ENCODE results near the gene SRCIN1. TPM values are rescaled to one million over a fixed set of nuclear protein-coding genes. Genes with fewer than 3 reads are reported as not detected.

Gene SRCIN1
- total and polyA plus RNA-seq, 2 donors: 0.52 to 1.1 TPM

DNA sequence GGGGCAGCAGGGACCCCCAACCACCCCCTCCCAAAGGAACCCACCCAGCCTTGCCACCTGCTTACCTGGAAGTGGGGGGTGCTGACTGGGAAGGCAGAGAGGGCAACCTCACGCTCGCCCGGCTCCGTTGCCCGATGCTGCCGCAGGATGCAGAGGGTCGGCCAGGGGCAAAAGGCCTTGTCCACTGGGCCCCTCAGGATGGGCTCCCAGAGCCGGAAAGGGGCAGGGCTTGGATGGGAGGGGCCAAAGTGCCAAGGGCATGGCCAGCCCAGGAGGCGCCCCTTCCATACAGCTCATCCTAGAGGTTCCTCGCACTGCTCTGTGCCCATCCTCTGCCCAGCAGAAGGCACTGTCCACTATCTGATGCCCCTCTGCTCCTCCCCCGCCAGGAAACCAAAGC, 59.4 kb downstream of the SRCIN1 start:
- no peak overlapping the region for H3K27ac ChIP-seq (ENCODE audit: low read depth in 1 of 2, low read length in 1 of 2)
- DNase-seq (ENCODE audit: low read depth in 6 of 9, low spot score in 9 of 9): no peak
- H3K4me3 ChIP-seq (ENCODE audit: low read length in 2 of 2): no peak overlapping the region
- H3K4me1 ChIP-seq (ENCODE audit: control insufficient read depth in 2 of 2, insufficient read depth in 2 of 2, low read length in 2 of 2): no peaks in the 10 kb centered on the region
- H3K9me3 ChIP-seq (ENCODE audit: control insufficient read depth in 2 of 2, insufficient read depth in 1 of 2, low read length in 1 of 2): no peaks in the 10 kb centered on the region
- H3K36me3 ChIP-seq (ENCODE audit: control insufficient read depth in 2 of 2, insufficient read depth in 2 of 2, low read length in 1 of 2): no peaks in the 10 kb centered on the region
- 95% methylated on average over 11 of the region's 11 CpGs for WGBS
- H3K27me3 ChIP-seq (ENCODE audit: control insufficient read depth in 2 of 2, insufficient read depth in 1 of 2, low read length in 1 of 2): peaks cover 0 to 35% of the 10 kb centered on the region in 2 donors

DNA sequence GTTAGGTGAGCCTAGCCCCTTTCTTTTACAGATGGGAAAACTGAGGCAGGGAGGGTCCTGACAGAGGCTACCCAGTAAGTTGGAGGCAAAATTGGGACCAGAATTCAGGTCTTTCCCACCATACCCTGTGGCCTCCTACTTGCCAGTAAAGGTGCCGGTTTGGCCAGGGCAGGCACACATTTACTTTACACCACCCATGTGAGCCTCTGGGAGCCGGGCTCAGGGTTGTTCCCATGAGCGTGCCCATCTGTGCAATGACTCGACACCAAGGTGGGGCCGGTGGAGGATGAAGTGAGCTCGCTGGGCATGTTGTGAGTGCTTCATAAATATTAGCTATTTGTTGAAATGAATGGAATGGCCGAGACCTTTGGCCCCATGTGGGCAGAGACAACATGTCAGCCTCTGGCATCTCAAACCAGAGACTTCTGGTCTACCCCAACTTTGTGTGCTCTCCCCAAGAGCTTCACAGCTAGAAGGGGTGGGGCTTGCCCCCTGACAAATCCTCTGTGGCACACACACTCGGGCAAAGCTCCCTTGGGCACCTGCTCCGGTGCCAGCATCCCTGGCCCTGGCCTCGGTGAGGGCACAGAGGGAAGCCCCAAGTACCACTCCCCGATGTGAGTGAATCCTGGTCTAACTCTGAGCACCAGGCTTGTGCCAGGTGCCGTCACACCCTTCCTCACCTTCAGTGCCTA, 60.1 kb downstream of the SRCIN1 start:
- 90% methylated on average over 12 of the region's 12 CpGs for WGBS
- Histone ChIP-seq H3K27ac (ENCODE audit: low read depth in 1 of 2, low read length in 1 of 2) (no peak overlapping the region), H3K9me3 (ENCODE audit: control insufficient read depth in 2 of 2, insufficient read depth in 1 of 2, low read length in 1 of 2) (no peaks in the 10 kb centered on the region), H3K27me3 (ENCODE audit: control insufficient read depth in 2 of 2, insufficient read depth in 1 of 2, low read length in 1 of 2) (peaks cover 0 to 36% of the 10 kb centered on the region in 2 donors), H3K36me3 (ENCODE audit: control insufficient read depth in 2 of 2, insufficient read depth in 2 of 2, low read length in 1 of 2) (no peaks in the 10 kb centered on the region), H3K4me1 (ENCODE audit: control insufficient read depth in 2 of 2, insufficient read depth in 2 of 2, low read length in 2 of 2) (no peaks in the 10 kb centered on the region), H3K4me3 (ENCODE audit: low read length in 2 of 2) (no peak overlapping the region)
- DNase-seq (ENCODE audit: low read depth in 6 of 9, low spot score in 9 of 9): no peak

DNA sequence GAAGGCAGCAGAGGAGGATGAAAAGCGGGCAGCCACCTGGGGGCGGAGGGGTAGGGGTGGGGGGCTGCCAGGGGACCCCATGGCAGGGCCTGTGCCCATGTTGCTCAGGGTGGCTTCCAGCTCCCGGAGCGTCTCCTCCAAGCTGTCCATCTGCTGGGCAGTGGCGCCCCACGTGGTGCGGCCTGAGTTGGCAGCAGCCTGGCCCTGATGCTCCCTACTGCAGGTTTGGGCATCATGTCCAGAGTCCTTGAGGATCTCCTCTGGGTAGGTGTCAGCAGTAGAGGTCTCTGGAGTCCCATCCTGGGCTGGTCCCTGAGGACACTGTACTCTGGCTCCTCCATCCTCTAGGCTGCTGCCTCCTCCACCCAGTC, 60.9 kb downstream of the SRCIN1 start:
- H3K4me3 ChIP-seq (ENCODE audit: low read length in 2 of 2): no peak overlapping the region
- no peaks in the 10 kb centered on the region for H3K4me1 ChIP-seq (ENCODE audit: control insufficient read depth in 2 of 2, insufficient read depth in 2 of 2, low read length in 2 of 2)
- H3K27me3 ChIP-seq (ENCODE audit: control insufficient read depth in 2 of 2, insufficient read depth in 1 of 2, low read length in 1 of 2): peaks cover 0 to 37% of the 10 kb centered on the region in 2 donors
- 95% methylated on average over 7 of the region's 7 CpGs for WGBS
- H3K27ac ChIP-seq (ENCODE audit: low read depth in 1 of 2, low read length in 1 of 2): no peak overlapping the region
- DNase-seq (ENCODE audit: low read depth in 6 of 9, low spot score in 9 of 9): no peak
- no peaks in the 10 kb centered on the region for H3K9me3 ChIP-seq (ENCODE audit: control insufficient read depth in 2 of 2, insufficient read depth in 1 of 2, low read length in 1 of 2)
- H3K36me3 ChIP-seq (ENCODE audit: control insufficient read depth in 2 of 2, insufficient read depth in 2 of 2, low read length in 1 of 2): no peaks in the 10 kb centered on the region

DNA sequence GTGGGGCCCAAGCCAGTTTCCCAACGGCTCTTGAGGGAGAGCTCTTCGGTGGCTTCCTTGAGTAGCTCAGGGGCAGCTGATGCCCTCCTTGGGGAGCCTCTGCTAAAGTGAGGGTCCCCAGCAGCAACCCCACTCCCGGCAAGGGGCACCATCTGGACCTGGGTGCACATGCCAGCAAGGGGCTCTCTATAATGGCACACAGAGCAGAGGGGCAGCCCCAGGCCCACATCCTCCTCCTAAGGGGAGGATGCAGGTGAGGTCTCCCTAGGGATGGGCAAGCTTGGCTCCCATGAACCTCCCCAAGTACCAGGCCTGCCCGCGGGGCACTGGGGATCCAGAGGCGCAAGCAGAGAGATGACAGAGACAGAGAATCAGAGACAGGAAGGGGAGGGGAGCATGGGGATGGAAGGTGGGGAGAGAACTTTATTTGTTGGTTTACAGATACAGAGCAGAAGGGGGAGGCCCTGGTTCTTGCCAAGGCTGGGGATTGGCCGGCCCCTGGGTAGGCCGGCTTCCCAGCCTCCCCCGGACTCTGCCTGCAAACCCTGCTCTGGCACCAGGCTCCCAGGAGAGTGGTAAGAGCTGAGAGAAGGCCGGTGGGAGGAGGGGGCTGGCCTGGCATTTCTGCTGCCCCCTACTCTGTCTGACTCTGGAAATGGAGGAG, 61.4 kb downstream of the SRCIN1 start:
- no peak for DNase-seq (ENCODE audit: low read depth in 6 of 9, low spot score in 9 of 9)
- H3K4me1 ChIP-seq (ENCODE audit: control insufficient read depth in 2 of 2, insufficient read depth in 2 of 2, low read length in 2 of 2): no peaks in the 10 kb centered on the region
- H3K27me3 ChIP-seq (ENCODE audit: control insufficient read depth in 2 of 2, insufficient read depth in 1 of 2, low read length in 1 of 2): peaks cover 0 to 35% of the 10 kb centered on the region in 2 donors
- H3K9me3 ChIP-seq (ENCODE audit: control insufficient read depth in 2 of 2, insufficient read depth in 1 of 2, low read length in 1 of 2): no peaks in the 10 kb centered on the region
- 94% methylated on average over 10 of the region's 10 CpGs for WGBS
- H3K27ac ChIP-seq (ENCODE audit: low read depth in 1 of 2, low read length in 1 of 2): no peak overlapping the region
- H3K36me3 ChIP-seq (ENCODE audit: control insufficient read depth in 2 of 2, insufficient read depth in 2 of 2, low read length in 1 of 2): no peaks in the 10 kb centered on the region
- H3K4me3 ChIP-seq (ENCODE audit: low read length in 2 of 2): no peak overlapping the region

DNA sequence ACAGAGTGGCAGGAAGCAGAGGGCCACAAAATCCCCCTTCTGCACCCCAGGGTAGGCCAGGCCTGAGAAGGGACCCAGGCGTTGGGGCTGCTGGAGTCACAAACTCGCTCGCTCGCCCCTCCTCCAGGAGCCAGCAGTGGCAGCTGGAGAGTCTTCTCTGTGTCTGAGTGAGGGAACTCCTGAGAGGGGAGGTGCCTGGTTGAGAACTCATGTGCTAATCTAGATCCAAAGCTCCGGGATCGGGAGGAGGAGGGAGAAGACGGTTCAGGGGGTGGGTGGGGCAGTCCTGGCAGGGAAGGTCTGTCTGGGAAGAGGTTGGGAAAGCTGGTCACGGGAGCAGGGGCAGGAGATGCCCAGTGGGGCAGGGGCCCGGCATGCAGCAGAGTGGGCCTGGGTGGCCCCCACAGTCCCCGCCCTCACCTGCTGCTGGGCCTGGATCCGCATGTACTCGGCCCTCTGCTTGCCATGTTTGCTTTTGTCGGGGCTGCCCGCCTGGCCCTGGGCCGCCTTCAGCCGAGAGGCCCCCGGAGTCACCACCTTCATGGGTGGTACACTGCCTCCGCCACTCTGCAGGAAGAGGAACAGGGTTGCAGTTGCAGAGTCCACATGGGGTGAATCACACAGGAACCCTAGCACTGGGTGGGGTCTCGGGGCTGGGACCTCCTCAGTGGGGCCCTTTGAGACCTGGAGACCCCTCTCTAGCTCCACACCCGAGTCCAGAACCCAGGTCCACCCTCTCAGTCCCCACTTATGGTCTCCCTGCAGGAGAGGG, 62.2 kb downstream of the SRCIN1 start:
- H3K4me3 ChIP-seq (ENCODE audit: low read length in 2 of 2): no peak overlapping the region
- H3K36me3 ChIP-seq (ENCODE audit: control insufficient read depth in 2 of 2, insufficient read depth in 2 of 2, low read length in 1 of 2): no peaks in the 10 kb centered on the region
- peaks cover 0 to 34% of the 10 kb centered on the region in 2 donors for H3K27me3 ChIP-seq (ENCODE audit: control insufficient read depth in 2 of 2, insufficient read depth in 1 of 2, low read length in 1 of 2)
- no peak for DNase-seq (ENCODE audit: low read depth in 6 of 9, low spot score in 9 of 9)
- WGBS: 91% methylated on average over 20 of the region's 20 CpGs
- no peak overlapping the region for H3K27ac ChIP-seq (ENCODE audit: low read depth in 1 of 2, low read length in 1 of 2)
- H3K9me3 ChIP-seq (ENCODE audit: control insufficient read depth in 2 of 2, insufficient read depth in 1 of 2, low read length in 1 of 2): no peaks in the 10 kb centered on the region
- no peaks in the 10 kb centered on the region for H3K4me1 ChIP-seq (ENCODE audit: control insufficient read depth in 2 of 2, insufficient read depth in 2 of 2, low read length in 2 of 2)

DNA sequence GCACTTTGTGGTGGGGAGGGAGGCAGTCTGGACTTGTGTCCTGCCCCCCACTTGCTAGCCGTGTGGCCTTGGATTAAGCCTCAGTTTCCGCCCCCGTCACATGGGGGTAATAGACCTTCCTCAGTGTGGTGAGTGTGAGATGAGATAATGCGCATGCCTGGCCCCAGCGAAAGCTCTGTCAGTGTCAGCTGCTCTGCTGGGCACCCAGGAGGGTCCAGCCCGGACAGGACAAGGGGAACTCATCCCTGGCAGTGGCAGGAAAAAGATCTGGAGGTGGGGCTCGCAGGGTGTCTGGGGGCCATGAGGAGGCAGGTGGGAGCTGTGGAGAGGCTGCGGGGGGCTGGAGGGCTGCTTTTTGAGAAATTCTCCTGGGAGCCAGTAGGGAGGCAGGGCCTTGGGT, 63.5 kb downstream of the SRCIN1 start:
- no peak overlapping the region for H3K4me3 ChIP-seq (ENCODE audit: low read length in 2 of 2)
- no peaks in the 10 kb centered on the region for H3K4me1 ChIP-seq (ENCODE audit: control insufficient read depth in 2 of 2, insufficient read depth in 2 of 2, low read length in 2 of 2)
- peaks cover 0 to 28% of the 10 kb centered on the region in 2 donors for H3K27me3 ChIP-seq (ENCODE audit: control insufficient read depth in 2 of 2, insufficient read depth in 1 of 2, low read length in 1 of 2)
- no peak for DNase-seq (ENCODE audit: low read depth in 6 of 9, low spot score in 9 of 9)
- WGBS: 90% methylated on average over 8 of the region's 8 CpGs
- H3K27ac ChIP-seq (ENCODE audit: low read depth in 1 of 2, low read length in 1 of 2): no peak overlapping the region
- H3K9me3 ChIP-seq (ENCODE audit: control insufficient read depth in 2 of 2, insufficient read depth in 1 of 2, low read length in 1 of 2): no peaks in the 10 kb centered on the region
- no peaks in the 10 kb centered on the region for H3K36me3 ChIP-seq (ENCODE audit: control insufficient read depth in 2 of 2, insufficient read depth in 2 of 2, low read length in 1 of 2)

DNA sequence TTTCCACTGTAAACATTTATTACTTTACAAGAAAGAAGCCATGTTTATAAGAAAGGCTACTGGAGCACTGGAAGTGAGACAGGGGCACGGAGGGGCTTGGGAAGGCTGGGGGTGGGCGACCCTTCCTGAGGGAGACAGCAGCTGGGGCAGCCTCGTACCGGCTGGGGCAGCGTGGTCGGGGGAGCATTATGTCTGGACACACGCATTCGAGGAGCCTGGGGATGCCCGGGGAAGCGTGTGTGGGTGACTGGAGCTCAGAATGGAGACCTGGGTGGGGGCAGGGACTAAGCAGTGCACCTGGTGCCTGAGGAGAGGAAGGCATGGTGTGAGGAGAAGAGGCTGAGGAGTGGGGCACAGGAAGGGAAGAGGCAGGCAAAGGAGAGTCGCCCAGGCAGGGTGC, 64.5 kb downstream of the SRCIN1 start:
- Histone ChIP-seq H3K4me3 (ENCODE audit: low read length in 2 of 2) (no peak overlapping the region), H3K27me3 (ENCODE audit: control insufficient read depth in 2 of 2, insufficient read depth in 1 of 2, low read length in 1 of 2) (peaks cover 0 to 24% of the 10 kb centered on the region in 2 donors), H3K27ac (ENCODE audit: low read depth in 1 of 2, low read length in 1 of 2) (no peak overlapping the region), H3K4me1 (ENCODE audit: control insufficient read depth in 2 of 2, insufficient read depth in 2 of 2, low read length in 2 of 2) (no peaks in the 10 kb centered on the region), H3K9me3 (ENCODE audit: control insufficient read depth in 2 of 2, insufficient read depth in 1 of 2, low read length in 1 of 2) (no peaks in the 10 kb centered on the region), H3K36me3 (ENCODE audit: control insufficient read depth in 2 of 2, insufficient read depth in 2 of 2, low read length in 1 of 2) (no peaks in the 10 kb centered on the region)
- WGBS: 89% methylated on average over 11 of the region's 11 CpGs
- no peak for DNase-seq (ENCODE audit: low read depth in 6 of 9, low spot score in 9 of 9)

DNA sequence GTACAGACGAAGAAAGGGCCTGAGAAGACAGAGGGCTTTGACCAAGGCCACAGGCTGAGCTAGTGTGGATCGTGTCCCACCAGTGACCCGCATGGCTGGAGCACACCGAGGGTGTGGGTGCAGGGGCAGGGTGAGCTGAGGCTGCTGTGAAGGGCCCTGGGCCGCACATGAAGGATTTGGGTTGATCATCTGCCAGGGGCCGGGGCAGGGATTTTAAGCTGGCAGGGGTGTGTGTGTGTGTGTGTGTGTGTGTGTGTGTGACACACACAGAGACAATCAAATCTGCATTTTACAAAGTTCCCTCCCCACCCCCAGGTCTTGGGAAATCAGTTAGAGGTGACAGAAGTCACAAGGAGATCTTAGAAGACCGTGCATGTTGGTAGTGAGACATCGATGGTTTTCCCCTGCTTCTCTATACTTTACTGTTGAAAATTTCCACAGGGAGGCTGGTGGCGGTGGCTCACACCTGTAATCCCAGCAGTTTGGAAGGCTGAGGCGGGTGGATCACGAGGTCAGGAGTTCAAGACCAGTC, 65.2 kb downstream of the SRCIN1 start:
- Histone ChIP-seq H3K9me3 (ENCODE audit: control insufficient read depth in 2 of 2, insufficient read depth in 1 of 2, low read length in 1 of 2) (no peaks in the 10 kb centered on the region), H3K27ac (ENCODE audit: low read depth in 1 of 2, low read length in 1 of 2) (no peak overlapping the region), H3K4me1 (ENCODE audit: control insufficient read depth in 2 of 2, insufficient read depth in 2 of 2, low read length in 2 of 2) (no peaks in the 10 kb centered on the region), H3K4me3 (ENCODE audit: low read length in 2 of 2) (no peak overlapping the region), H3K36me3 (ENCODE audit: control insufficient read depth in 2 of 2, insufficient read depth in 2 of 2, low read length in 1 of 2) (no peaks in the 10 kb centered on the region), H3K27me3 (ENCODE audit: control insufficient read depth in 2 of 2, insufficient read depth in 1 of 2, low read length in 1 of 2) (peaks cover 0 to 30% of the 10 kb centered on the region in 2 donors)
- no peak for DNase-seq (ENCODE audit: low read depth in 6 of 9, low spot score in 9 of 9)
- WGBS: 91% methylated on average over 11 of the region's 11 CpGs

DNA sequence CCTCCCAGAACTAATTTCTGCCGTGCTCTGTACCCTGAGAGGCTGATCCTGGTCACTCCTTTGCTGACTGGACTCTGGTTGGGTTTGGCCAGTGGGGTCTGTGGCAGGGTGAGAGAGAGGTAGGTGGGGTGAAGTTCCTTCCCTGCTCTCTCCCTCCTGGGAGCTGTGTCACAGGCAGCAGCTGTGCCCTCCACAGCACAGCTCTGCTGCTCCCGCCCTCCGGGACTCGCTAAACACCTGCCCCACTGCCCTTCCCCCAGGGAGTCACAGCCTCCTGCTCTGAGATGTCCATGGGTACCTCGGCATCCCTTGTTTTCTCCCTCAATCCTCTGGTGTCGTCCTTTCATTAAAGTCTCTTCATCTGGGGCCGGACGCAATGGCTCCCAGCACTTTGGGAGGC, 66.4 kb downstream of the SRCIN1 start:
- Histone ChIP-seq H3K27me3 (ENCODE audit: control insufficient read depth in 2 of 2, insufficient read depth in 1 of 2, low read length in 1 of 2) (peaks cover 0 to 34% of the 10 kb centered on the region in 2 donors), H3K36me3 (ENCODE audit: control insufficient read depth in 2 of 2, insufficient read depth in 2 of 2, low read length in 1 of 2) (no peaks in the 10 kb centered on the region), H3K4me1 (ENCODE audit: control insufficient read depth in 2 of 2, insufficient read depth in 2 of 2, low read length in 2 of 2) (no peaks in the 10 kb centered on the region), H3K4me3 (ENCODE audit: low read length in 2 of 2) (no peak overlapping the region), H3K27ac (ENCODE audit: low read depth in 1 of 2, low read length in 1 of 2) (no peak overlapping the region), H3K9me3 (ENCODE audit: control insufficient read depth in 2 of 2, insufficient read depth in 1 of 2, low read length in 1 of 2) (no peaks in the 10 kb centered on the region)
- DNase-seq (ENCODE audit: low read depth in 6 of 9, low spot score in 9 of 9): no peak
- 92% methylated on average over 8 of the region's 8 CpGs for WGBS

Measured in thymus (tissue), 11 donors.